Measurements from ENCODE around the gene ADRM1.

DNA sequence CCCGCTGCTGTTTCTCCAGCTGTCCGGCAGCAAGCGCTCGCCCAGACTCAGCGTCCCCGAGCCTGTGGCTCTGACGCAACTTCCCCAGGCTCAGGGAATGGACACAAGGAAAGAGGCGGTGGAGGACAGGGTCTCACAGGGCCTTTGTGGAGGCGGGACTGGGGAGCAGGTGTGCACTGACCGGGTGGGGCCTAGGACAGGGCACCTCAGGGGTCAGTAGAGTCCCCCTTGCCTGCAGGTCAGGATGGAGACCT lies 44.3 kb downstream of the ADRM1 start:
- TF ChIP-seq CTCF (conservative IDR thresholded peaks at IDR 0.05) = no peak
- no peak for TF ChIP-seq EZH2 (IDR thresholded peaks at IDR 0.05; ENCODE audit: low read depth)

Measured in PC-9 (cell line).